ENCODE measurements around the gene COTL1. TPM values are rescaled to one million over a fixed set of nuclear protein-coding genes. Genes with fewer than 3 reads are reported as not detected.

Gene COTL1
- total and polyA plus RNA-seq, 4 donors = 62.4 to 223 (median 142) TPM

DNA sequence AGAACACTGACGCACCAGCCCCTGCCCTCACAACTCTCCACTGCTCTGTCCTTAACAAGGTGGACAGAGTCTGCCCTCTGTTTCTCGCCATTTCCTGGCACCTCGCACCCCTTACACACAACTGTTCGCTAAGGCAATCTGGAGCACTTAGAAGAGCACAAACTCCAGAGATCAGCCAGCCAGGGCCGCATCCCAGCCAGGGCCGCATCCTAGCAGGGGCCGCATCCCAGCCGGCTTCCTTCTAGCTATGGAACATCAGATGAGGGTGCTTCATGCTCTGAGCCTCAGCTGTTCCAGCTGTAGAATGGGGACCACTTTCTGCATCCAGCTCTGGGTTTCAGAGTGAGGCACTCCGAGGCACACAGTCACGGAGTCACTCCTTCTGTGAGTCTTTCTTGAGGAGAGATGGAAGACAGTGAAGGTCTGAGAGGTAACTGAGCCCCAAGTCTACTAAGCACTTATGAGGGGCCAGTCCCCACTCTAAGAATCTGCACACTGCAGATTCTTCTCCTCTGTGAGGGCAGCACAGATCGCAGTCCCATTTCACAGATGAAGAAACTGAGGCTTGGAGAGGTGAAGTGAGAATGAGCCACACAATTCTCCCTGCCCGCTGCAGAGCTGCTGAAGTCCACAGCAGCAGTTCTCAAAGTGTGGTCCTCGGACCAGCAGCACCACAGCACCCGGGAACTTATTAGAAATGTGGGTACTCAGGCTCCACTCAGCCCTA, 20.9 kb downstream of the COTL1 start:
- Histone ChIP-seq H3K4me3 (no peak overlapping the region), H3K4me1 (ENCODE audit: control insufficient read depth in 5 of 5, insufficient read depth in 5 of 5, low read length in 5 of 5) (peaks cover 3 to 68% (median 41%) of the 10 kb centered on the region in 5 donors), H3K27ac (ENCODE audit: low read depth in 1 of 2, low read length in 1 of 2) (peak overlapping the region in 1 of 2 donors; percentile 68), H3K9me3 (ENCODE audit: control insufficient read depth in 4 of 4, insufficient read depth in 3 of 4, low read length in 3 of 4) (no peaks in the 10 kb centered on the region), H3K9ac (ENCODE audit: insufficient read depth in 1 of 2, low read length in 2 of 2) (peak overlapping the region in 1 of 2 donors; percentile 56), H3K36me3 (ENCODE audit: control insufficient read depth in 4 of 4, insufficient read depth in 4 of 4, low read length in 4 of 4) (no peaks in the 10 kb centered on the region), H3K27me3 (ENCODE audit: control insufficient read depth in 3 of 3, insufficient read depth in 3 of 3, low read length in 2 of 3) (no peaks in the 10 kb centered on the region)
- WGBS, 2 donors = 92 to 93% methylated on average over 14 of the region's 14 CpGs
- ATAC-seq (ENCODE audit: insufficient read depth, low FRiP score) = no peak
- no peak for DNase-seq
- TF ChIP-seq, protein P1, sequence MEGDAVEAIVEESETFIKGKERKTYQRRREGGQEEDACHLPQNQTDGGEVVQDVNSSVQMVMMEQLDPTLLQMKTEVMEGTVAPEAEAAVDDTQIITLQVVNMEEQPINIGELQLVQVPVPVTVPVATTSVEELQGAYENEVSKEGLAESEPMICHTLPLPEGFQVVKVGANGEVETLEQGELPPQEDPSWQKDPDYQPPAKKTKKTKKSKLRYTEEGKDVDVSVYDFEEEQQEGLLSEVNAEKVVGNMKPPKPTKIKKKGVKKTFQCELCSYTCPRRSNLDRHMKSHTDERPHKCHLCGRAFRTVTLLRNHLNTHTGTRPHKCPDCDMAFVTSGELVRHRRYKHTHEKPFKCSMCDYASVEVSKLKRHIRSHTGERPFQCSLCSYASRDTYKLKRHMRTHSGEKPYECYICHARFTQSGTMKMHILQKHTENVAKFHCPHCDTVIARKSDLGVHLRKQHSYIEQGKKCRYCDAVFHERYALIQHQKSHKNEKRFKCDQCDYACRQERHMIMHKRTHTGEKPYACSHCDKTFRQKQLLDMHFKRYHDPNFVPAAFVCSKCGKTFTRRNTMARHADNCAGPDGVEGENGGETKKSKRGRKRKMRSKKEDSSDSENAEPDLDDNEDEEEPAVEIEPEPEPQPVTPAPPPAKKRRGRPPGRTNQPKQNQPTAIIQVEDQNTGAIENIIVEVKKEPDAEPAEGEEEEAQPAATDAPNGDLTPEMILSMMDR (IDR thresholded peaks at IDR 0.05; ENCODE audit: control extremely low read depth, extremely low read depth) = no peak

DNA sequence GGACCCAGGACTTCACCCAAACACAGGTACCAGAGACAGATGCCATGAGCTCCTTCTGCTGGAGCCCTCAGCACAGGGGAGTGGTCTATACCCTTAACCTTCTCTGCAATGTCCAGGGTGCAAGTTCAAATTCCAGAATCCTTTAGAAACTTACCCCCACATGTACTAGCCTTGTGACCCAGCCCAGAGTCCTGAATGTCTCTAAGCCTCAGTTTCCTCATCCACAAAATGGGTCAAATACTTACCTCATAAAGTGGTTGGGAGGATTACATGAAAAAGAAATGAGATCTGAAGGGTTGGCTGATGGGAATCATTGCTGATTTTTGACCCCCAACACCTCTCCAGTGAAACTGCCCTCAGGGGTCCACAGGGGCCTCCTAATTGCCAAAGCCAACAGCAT, 21.7 kb downstream of the COTL1 start:
- ATAC-seq (ENCODE audit: insufficient read depth, low FRiP score) = no peak
- no peak overlapping the region for H3K4me3 ChIP-seq
- no peak overlapping the region for H3K9ac ChIP-seq (ENCODE audit: insufficient read depth in 1 of 2, low read length in 2 of 2)
- H3K4me1 ChIP-seq (ENCODE audit: control insufficient read depth in 5 of 5, insufficient read depth in 5 of 5, low read length in 5 of 5) = peaks cover 3 to 61% (median 39%) of the 10 kb centered on the region in 5 donors
- no peak overlapping the region for H3K27ac ChIP-seq (ENCODE audit: low read depth in 1 of 2, low read length in 1 of 2)
- TF ChIP-seq, protein P1 (IDR thresholded peaks at IDR 0.05; ENCODE audit: control extremely low read depth, extremely low read depth) = no peak
- H3K9me3 ChIP-seq (ENCODE audit: control insufficient read depth in 4 of 4, insufficient read depth in 3 of 4, low read length in 3 of 4) = no peaks in the 10 kb centered on the region
- no peaks in the 10 kb centered on the region for H3K36me3 ChIP-seq (ENCODE audit: control insufficient read depth in 4 of 4, insufficient read depth in 4 of 4, low read length in 4 of 4)
- DNase-seq = no peak
- no peaks in the 10 kb centered on the region for H3K27me3 ChIP-seq (ENCODE audit: control insufficient read depth in 3 of 3, insufficient read depth in 3 of 3, low read length in 2 of 3)

DNA sequence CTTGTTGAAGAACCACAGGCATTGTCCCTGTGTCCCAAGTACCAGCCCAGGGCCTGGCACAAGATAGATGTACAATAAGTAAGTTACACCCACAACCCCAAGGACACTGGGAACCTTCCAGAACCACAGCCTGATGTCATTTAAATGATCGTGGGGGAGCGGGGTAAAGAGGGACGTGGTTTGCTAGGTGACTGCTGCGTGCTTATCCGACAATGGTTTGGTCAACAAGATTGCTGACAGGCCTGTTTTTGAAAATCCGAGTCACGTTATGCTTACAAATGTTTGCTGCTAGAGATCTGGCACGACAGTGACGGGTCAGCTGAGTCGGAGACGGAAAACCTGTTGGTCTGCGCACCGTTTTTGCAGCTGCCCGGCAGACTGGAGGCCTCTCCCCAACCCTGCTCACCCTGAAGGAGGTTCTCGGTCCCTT, 22.8 kb downstream of the COTL1 start:
- DNase-seq = peak; percentile 53 to 81 (median 65)
- no peak for ATAC-seq (ENCODE audit: insufficient read depth, low FRiP score)
- TF ChIP-seq, protein P1 (IDR thresholded peaks at IDR 0.05; ENCODE audit: control extremely low read depth, extremely low read depth) = no peak

More for the DNA sequence above, 22.8 kb downstream of the COTL1 start:
- H3K4me1 ChIP-seq (ENCODE audit: control insufficient read depth in 5 of 5, insufficient read depth in 5 of 5, low read length in 5 of 5) = peaks cover 3 to 50% (median 28%) of the 10 kb centered on the region in 5 donors
- WGBS, 2 donors = 78 to 86% methylated on average over 15 of the region's 15 CpGs
- H3K9ac ChIP-seq (ENCODE audit: insufficient read depth in 1 of 2, low read length in 2 of 2) = peak overlapping the region in 1 of 2 donors; percentile 40
- no peaks in the 10 kb centered on the region for H3K27me3 ChIP-seq (ENCODE audit: control insufficient read depth in 3 of 3, insufficient read depth in 3 of 3, low read length in 2 of 3)
- no peak overlapping the region for H3K4me3 ChIP-seq
- H3K9me3 ChIP-seq (ENCODE audit: control insufficient read depth in 4 of 4, insufficient read depth in 3 of 4, low read length in 3 of 4) = peaks cover 0 to 2% (median 0%) of the 10 kb centered on the region in 4 donors
- peak overlapping the region in 1 of 2 donors; percentile 7 for H3K27ac ChIP-seq (ENCODE audit: low read depth in 1 of 2, low read length in 1 of 2)
- H3K36me3 ChIP-seq (ENCODE audit: control insufficient read depth in 4 of 4, insufficient read depth in 4 of 4, low read length in 4 of 4) = no peaks in the 10 kb centered on the region
